Bone marrow (tissue), 2 donors: Measurements from ENCODE around the gene KPNB1.
A peak's percentile ranks its signal among the peaks of the same experiment; 100 is the strongest.

Experiments used
- DNase-seq, 2 donors: peaks; one replicate each; lab custom pipeline; 2025; lab: John Stamatoyannopoulos, UW

The KPNB1 gene

GRCh38 chr17:47728214-47728877 lies 78.6 kb downstream of the KPNB1 start:
- no peak for DNase-seq

- no peak for DNase-seq
Measured at GRCh38 chr17:47729476-47729875, 79.8 kb downstream of the KPNB1 start.

GRCh38 chr17:47730681-47731080 lies 81.0 kb downstream of the KPNB1 start:
- DNase-seq = no peak

GRCh38 chr17:47731396-47731795 lies 81.7 kb downstream of the KPNB1 start:
- no peak for DNase-seq

- no peak for DNase-seq
Measured at GRCh38 chr17:47732399-47733046, 82.8 kb downstream of the KPNB1 start.

- DNase-seq = peak; percentile 44 to 87
Measured at GRCh38 chr17:47733047-47733673, 83.4 kb downstream of the KPNB1 start, which contains the start of gene TBX21. Gene TBX21 (plus strand): TSS chr17:47733236. CDS start chr17:47733455, 219 bp downstream.

GRCh38 chr17:47733674-47734410 lies 84.1 kb downstream of the KPNB1 start:
- DNase-seq = no peak

GRCh38 chr17:47735139-47735464 lies 85.4 kb downstream of the KPNB1 start:
- no peak for DNase-seq
